ENCODE results near the gene TH. TPM values are rescaled to one million over a fixed set of nuclear protein-coding genes. Genes with fewer than 3 reads are reported as not detected.

The TH gene
- total and polyA plus RNA-seq, 2 experiments from 2014 or later, result not detected

DNA sequence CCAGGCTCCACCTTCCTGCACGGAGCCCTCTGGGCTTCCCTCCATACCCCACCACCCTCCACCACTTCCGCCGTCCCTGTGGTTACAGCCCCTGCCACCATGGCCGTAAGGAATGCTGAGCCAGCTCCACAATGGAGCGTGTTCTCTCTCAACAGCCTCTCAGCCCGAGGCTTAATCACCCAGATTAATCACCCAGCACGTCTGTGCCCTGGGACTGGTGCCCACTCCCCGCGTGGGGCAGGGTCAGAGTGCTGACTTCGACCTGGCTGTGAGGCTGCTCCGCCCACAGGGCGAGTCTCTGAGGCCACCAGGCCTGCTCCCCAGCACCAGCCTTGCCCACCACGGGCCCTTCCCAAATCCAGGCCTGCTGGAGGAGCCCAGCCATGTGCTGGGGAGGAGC, 4.0 kb upstream of the TH start:
- Histone ChIP-seq H3K9me3 (ENCODE audit: low read depth) (no peaks in the 10 kb centered on the region), H3K27ac (no peak overlapping the region), H3K27me3 (no peaks in the 10 kb centered on the region), H3K4me3 (no peak overlapping the region), H3K4me1 (ENCODE audit: low read depth) (no peaks in the 10 kb centered on the region), H3K36me3 (no peaks in the 10 kb centered on the region)
- peak in 1 of 2 donors; percentile 29 for DNase-seq (ENCODE audit: low read depth in 1 of 2, low spot score in 1 of 2)
- no peak for TF ChIP-seq CTCF (IDR thresholded peaks at IDR 0.05; ENCODE audit: low read depth, low read length)

- Histone ChIP-seq H3K27ac (no peak overlapping the region), H3K36me3 (no peaks in the 10 kb centered on the region), H3K4me3 (no peak overlapping the region), H3K27me3 (no peaks in the 10 kb centered on the region), H3K9me3 (ENCODE audit: low read depth) (no peaks in the 10 kb centered on the region), H3K4me1 (ENCODE audit: low read depth) (no peaks in the 10 kb centered on the region)
- no peak for DNase-seq (ENCODE audit: low read depth in 1 of 2, low spot score in 1 of 2)
- no peak for TF ChIP-seq CTCF (IDR thresholded peaks at IDR 0.05; ENCODE audit: low read depth, low read length)
Measured at GRCh38 chr11:2174361-2174760, 2.7 kb upstream of the TH start.

DNA sequence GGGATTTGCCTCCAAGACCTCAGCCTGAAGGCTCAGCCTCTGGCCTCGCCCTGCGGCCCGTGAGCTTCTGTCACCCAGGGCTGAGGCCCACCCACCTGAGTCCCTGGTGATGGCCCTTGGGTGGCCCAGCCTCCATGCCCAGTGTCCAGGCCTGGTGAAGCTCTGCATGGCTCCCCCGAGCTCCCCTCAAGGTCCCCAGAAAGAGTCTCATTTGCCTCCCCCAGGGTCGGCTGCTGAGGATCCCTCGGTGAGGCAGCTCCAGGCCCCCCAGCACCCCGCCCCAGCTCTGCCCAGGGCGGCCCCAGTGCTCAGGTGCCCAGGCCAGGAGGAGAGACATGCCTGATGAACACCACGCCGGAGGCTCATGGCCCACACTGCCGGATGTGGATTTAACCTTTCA, 2.1 kb upstream of the TH start:
- Histone ChIP-seq H3K27ac (no peak overlapping the region), H3K9me3 (ENCODE audit: low read depth) (no peaks in the 10 kb centered on the region), H3K4me1 (ENCODE audit: low read depth) (no peaks in the 10 kb centered on the region), H3K36me3 (no peaks in the 10 kb centered on the region), H3K27me3 (no peaks in the 10 kb centered on the region), H3K4me3 (no peak overlapping the region)
- TF ChIP-seq CTCF (IDR thresholded peaks at IDR 0.05; ENCODE audit: low read depth, low read length), result no peak
- no peak for DNase-seq (ENCODE audit: low read depth in 1 of 2, low spot score in 1 of 2)

DNA sequence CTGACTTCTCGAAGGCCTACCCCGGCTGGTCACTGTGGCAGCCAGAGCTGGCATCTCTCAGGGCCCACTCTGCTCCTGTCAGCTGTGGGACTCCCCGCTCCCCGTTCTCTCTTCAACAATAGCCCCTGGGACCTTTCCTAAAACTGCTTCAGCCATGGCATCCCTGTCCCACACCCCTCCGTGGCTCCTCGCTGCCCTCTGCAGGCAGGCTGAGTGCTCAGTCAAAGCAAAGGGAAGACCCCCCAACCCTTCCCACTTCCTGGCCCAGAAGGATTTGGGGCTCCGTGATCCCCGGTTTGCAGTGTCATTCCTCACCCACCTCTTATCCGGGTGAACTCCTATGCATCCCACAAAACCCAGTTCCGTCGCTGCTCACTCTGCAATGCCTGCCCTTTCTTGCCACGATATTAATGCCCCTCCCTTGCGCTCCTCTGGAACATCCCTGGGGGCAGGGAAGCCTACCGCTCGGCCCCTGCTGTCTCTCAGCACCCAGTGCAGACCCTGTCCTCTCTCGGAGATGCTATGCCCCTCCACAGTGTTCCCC, 1.6 kb upstream of the TH start:
- no peak overlapping the region for H3K27ac ChIP-seq
- no peak overlapping the region for H3K4me3 ChIP-seq
- H3K4me1 ChIP-seq (ENCODE audit: low read depth), result no peaks in the 10 kb centered on the region
- TF ChIP-seq CTCF (IDR thresholded peaks at IDR 0.05; ENCODE audit: low read depth, low read length), result peak; percentile 52
- DNase-seq (ENCODE audit: low read depth in 1 of 2, low spot score in 1 of 2), result no peak
- H3K36me3 ChIP-seq, result no peaks in the 10 kb centered on the region
- no peaks in the 10 kb centered on the region for H3K27me3 ChIP-seq
- H3K9me3 ChIP-seq (ENCODE audit: low read depth), result no peaks in the 10 kb centered on the region

- no peak for DNase-seq (ENCODE audit: low read depth in 1 of 2, low spot score in 1 of 2)
- no peak overlapping the region for H3K27ac ChIP-seq
- TF ChIP-seq CTCF (IDR thresholded peaks at IDR 0.05; ENCODE audit: low read depth, low read length), result no peak
- no peaks in the 10 kb centered on the region for H3K27me3 ChIP-seq
- H3K9me3 ChIP-seq (ENCODE audit: low read depth), result no peaks in the 10 kb centered on the region
- H3K4me3 ChIP-seq, result no peak overlapping the region
- H3K36me3 ChIP-seq, result no peaks in the 10 kb centered on the region
- no peaks in the 10 kb centered on the region for H3K4me1 ChIP-seq (ENCODE audit: low read depth)
Measured at GRCh38 chr11:2172676-2173075, 1.1 kb upstream of the TH start.

Measured in cardiac muscle cell (in vitro differentiated cells and primary cell).